ENCODE measurements around the gene ITGB1BP2.
A peak's percentile ranks its signal among the peaks of the same experiment; 100 is the strongest.
"Not testable (repeated sequence)": the region's sequence is repeated elsewhere in the genome, so short reads cannot be mapped to it uniquely, and the experiment has no call there.

The ITGB1BP2 gene

GRCh38 chrX:71269801-71270395, 31.7 kb upstream of the ITGB1BP2 start:
- TF ChIP-seq CTCF (conservative IDR thresholded peaks at IDR 0.05) = no peak
- TF ChIP-seq ZFX (IDR thresholded peaks at IDR 0.05) = no peak
- no peak overlapping the region for H3K27ac ChIP-seq

- not testable (repeated sequence) for H3K27ac ChIP-seq
Observed at GRCh38 chrX:71272313-71272712, 29.2 kb upstream of the ITGB1BP2 start.

DNA sequence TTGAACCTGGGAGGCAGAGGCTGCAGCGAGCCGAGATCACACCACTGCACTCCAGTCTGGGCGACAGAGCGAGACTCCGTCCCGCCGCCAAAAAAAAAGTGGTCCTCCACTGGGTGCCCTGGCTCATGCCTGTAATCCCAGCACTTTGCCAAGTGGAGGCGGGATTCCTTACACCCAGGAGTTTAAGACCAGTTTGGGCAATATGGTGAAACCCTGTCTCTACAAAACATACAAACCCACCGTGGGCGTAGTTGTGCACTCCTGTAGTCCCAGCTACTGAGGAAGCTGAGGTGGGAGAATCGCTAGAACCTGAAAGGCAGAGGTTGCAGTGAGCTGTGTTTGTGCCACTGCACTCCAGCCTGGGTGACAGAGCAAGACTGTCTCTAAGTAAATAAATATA, 20.2 kb upstream of the ITGB1BP2 start:
- H3K27ac ChIP-seq = not testable (repeated sequence)

GRCh38 chrX:71282514-71283402, 18.8 kb upstream of the ITGB1BP2 start:
- TF ChIP-seq CTCF (conservative IDR thresholded peaks at IDR 0.05) (no peak), ZFX (IDR thresholded peaks at IDR 0.05) (no peak)
- peak overlapping the region; percentile 88 for H3K27ac ChIP-seq

- TF ChIP-seq CTCF (conservative IDR thresholded peaks at IDR 0.05) (peak; percentile 25; the same call in 1 of the 2 replicates), ZFX (IDR thresholded peaks at IDR 0.05) (peak; percentile 80)
- H3K27ac ChIP-seq = peak within 1 kb of the TSS; percentile 88
Observed at GRCh38 chrX:71283403-71284143, 18.0 kb upstream of the ITGB1BP2 start, which contains the start of gene NONO. Gene NONO (plus strand): TSS chrX:71283635. CDS start chrX:71290638, 7,003 bp downstream.

GRCh38 chrX:71285929-71286328, 15.6 kb upstream of the ITGB1BP2 start:
- H3K27ac ChIP-seq = no peak overlapping the region
- TF ChIP-seq ZFX (IDR thresholded peaks at IDR 0.05) (no peak), CTCF (conservative IDR thresholded peaks at IDR 0.05) (no peak)

DNA sequence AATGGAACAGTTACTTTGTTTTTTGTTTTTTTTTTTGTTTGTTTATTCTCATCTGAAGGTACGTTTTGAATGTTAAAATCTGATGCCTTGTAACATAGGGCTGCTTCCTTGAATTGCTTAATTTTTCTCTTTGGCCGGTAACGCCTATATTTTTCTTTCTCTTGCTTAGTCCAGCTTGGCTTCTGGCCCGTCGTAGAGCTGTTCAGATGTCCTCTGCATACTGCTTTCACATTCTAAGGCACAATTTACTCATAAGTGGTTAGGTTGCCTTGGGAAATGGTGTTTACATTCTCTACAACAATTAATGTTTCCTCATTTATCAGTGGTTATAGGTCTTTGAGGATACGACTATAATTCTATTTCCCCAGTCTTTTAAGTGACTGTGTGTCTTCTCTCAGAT, 10.2 kb upstream of the ITGB1BP2 start:
- no peak overlapping the region for H3K27ac ChIP-seq
- no peak for TF ChIP-seq ZFX (IDR thresholded peaks at IDR 0.05)
- TF ChIP-seq CTCF (conservative IDR thresholded peaks at IDR 0.05) = no peak

Measured in C4-2B (cell line).